ENCODE results near the gene CACNA1H. TPM values are rescaled to one million over a fixed set of nuclear protein-coding genes. Genes with fewer than 3 reads are reported as not detected.

CACNA1H gene
- total RNA-seq, 1 experiment from 2014 or later: 31.1 TPM

DNA sequence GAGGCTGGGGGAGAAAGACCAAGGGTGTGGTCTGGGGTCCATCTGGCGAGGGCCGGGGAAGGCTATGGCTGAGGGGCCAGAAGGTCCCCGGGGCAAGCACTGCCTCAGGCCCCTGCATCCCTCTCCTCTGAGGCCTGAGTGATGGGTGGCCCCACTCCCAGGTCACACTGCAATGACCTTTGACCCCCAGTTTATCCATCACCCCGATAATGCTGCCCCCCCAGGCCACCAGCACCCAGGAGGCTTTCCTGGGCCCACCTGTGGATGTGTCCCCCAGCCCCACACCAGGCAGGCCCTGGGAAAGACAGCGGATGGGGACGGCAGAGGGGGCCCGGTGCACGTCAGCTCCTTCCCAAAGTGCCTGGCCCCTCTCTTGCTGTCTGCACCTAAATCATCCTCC, 22.5 kb upstream of the CACNA1H start:
- H3K27ac ChIP-seq (ENCODE audit: low read length): no peak overlapping the region
- intact Hi-C loops (cut with micrococcal nuclease; ENCODE audit: unreplicated experiment) (no loop called here), in situ Hi-C loops (cut with HindIII; ENCODE audit: low pct_unique_long_range_greater_than_20kb, low sequenced_read_pairs) (no loop called here)
- TF ChIP-seq, protein P1, sequence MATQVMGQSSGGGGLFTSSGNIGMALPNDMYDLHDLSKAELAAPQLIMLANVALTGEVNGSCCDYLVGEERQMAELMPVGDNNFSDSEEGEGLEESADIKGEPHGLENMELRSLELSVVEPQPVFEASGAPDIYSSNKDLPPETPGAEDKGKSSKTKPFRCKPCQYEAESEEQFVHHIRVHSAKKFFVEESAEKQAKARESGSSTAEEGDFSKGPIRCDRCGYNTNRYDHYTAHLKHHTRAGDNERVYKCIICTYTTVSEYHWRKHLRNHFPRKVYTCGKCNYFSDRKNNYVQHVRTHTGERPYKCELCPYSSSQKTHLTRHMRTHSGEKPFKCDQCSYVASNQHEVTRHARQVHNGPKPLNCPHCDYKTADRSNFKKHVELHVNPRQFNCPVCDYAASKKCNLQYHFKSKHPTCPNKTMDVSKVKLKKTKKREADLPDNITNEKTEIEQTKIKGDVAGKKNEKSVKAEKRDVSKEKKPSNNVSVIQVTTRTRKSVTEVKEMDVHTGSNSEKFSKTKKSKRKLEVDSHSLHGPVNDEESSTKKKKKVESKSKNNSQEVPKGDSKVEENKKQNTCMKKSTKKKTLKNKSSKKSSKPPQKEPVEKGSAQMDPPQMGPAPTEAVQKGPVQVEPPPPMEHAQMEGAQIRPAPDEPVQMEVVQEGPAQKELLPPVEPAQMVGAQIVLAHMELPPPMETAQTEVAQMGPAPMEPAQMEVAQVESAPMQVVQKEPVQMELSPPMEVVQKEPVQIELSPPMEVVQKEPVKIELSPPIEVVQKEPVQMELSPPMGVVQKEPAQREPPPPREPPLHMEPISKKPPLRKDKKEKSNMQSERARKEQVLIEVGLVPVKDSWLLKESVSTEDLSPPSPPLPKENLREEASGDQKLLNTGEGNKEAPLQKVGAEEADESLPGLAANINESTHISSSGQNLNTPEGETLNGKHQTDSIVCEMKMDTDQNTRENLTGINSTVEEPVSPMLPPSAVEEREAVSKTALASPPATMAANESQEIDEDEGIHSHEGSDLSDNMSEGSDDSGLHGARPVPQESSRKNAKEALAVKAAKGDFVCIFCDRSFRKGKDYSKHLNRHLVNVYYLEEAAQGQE (IDR thresholded peaks at IDR 0.05; ENCODE audit: insufficient read depth in 1 of 2, low read depth in 2 of 2, low read length in 1 of 2): no peak
- no peak for TF ChIP-seq TCF7L2 (IDR thresholded peaks at IDR 0.05; ENCODE audit: low read depth, low read length)
- no peak for TF ChIP-seq SIN3A (IDR thresholded peaks at IDR 0.05; ENCODE audit: borderline replicate concordance, insufficient read depth, low read depth, low read length)
- TF ChIP-seq POLR2AphosphoS5 (IDR thresholded peaks at IDR 0.05; ENCODE audit: low read depth, low read length): no peak
- TF ChIP-seq, protein P2, sequence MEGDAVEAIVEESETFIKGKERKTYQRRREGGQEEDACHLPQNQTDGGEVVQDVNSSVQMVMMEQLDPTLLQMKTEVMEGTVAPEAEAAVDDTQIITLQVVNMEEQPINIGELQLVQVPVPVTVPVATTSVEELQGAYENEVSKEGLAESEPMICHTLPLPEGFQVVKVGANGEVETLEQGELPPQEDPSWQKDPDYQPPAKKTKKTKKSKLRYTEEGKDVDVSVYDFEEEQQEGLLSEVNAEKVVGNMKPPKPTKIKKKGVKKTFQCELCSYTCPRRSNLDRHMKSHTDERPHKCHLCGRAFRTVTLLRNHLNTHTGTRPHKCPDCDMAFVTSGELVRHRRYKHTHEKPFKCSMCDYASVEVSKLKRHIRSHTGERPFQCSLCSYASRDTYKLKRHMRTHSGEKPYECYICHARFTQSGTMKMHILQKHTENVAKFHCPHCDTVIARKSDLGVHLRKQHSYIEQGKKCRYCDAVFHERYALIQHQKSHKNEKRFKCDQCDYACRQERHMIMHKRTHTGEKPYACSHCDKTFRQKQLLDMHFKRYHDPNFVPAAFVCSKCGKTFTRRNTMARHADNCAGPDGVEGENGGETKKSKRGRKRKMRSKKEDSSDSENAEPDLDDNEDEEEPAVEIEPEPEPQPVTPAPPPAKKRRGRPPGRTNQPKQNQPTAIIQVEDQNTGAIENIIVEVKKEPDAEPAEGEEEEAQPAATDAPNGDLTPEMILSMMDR (IDR thresholded peaks at IDR 0.05): no peak
- peaks cover 6% of the 10 kb centered on the region; the same call in 1 of the 2 replicates for H3K4me1 ChIP-seq (ENCODE audit: control insufficient read depth, insufficient read depth, low read length)
- no peaks in the 10 kb centered on the region for H3K9me3 ChIP-seq (ENCODE audit: control insufficient read depth, insufficient read depth, low read depth, low read length)
- no peaks in the 10 kb centered on the region for H3K27me3 ChIP-seq (ENCODE audit: control insufficient read depth, insufficient read depth, low read length)
- ChIA-PET POLR2A (no interaction called here), CTCF (no interaction called here)
- no peaks in the 10 kb centered on the region for H3K36me3 ChIP-seq (ENCODE audit: control insufficient read depth, insufficient read depth, low read length)
- no peak overlapping the region for H3K4me3 ChIP-seq (ENCODE audit: low read depth in 2 of 2, low read length in 2 of 2)
- no peak for DNase-seq (ENCODE audit: low read depth, low spot score)
- BruUV-seq (replicated peaks): no TSS peak
- ATAC-seq: no peak

DNA sequence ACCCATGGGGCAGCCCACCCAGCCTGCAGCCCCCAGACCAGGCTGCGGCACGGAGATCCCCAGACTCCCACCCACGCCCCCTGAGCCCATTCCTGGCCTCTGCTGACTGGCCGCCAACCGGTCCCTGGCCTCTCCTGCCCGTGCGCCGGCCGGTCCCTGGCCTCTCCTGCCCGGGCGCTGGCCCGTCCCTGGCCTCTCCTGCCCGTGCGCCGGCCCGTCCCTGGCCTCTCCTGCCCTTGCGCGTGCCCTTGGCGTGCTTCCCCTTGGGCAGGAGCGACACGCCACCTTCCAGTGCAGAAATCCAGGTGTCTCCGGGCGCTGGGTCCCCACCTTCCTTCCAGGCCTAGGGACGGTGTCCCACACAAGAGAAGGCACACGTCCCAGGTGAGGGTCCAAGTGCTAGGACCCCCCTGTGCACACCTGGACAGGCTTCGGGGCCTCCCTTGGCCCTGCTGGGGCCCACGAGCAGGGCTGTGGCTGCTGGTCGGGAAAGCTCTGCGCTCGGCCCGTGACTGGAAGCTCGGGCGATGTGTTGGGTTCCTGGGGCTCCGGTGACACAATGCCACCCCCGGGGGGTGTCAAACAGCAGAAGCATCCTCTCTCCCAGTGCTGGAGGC, 21.4 kb upstream of the CACNA1H start:
- BruUV-seq (replicated peaks): no TSS peak
- ATAC-seq (no peak), DNase-seq (ENCODE audit: low read depth, low spot score) (no peak)
- intact Hi-C loops (cut with micrococcal nuclease; ENCODE audit: unreplicated experiment): no loop called here
- in situ Hi-C loops (cut with HindIII; ENCODE audit: low pct_unique_long_range_greater_than_20kb, low sequenced_read_pairs): no loop called here
- H3K36me3 ChIP-seq (ENCODE audit: control insufficient read depth, insufficient read depth, low read length): no peaks in the 10 kb centered on the region
- no peaks in the 10 kb centered on the region for H3K27me3 ChIP-seq (ENCODE audit: control insufficient read depth, insufficient read depth, low read length)
- no peak overlapping the region for H3K4me3 ChIP-seq (ENCODE audit: low read depth in 2 of 2, low read length in 2 of 2)
- peaks cover 11% of the 10 kb centered on the region for H3K4me1 ChIP-seq (ENCODE audit: control insufficient read depth, insufficient read depth, low read length)
- TF ChIP-seq, protein P1 (IDR thresholded peaks at IDR 0.05; ENCODE audit: insufficient read depth in 1 of 2, low read depth in 2 of 2, low read length in 1 of 2): no peak
- no peak for TF ChIP-seq SIN3A (IDR thresholded peaks at IDR 0.05; ENCODE audit: borderline replicate concordance, insufficient read depth, low read depth, low read length)
- no peak for TF ChIP-seq TCF7L2 (IDR thresholded peaks at IDR 0.05; ENCODE audit: low read depth, low read length)
- TF ChIP-seq POLR2AphosphoS5 (IDR thresholded peaks at IDR 0.05; ENCODE audit: low read depth, low read length): no peak
- TF ChIP-seq, protein P2 (IDR thresholded peaks at IDR 0.05): no peak
- ChIA-PET POLR2A (no interaction called here), CTCF (no interaction called here)
- H3K27ac ChIP-seq (ENCODE audit: low read length): no peak overlapping the region
- no peaks in the 10 kb centered on the region for H3K9me3 ChIP-seq (ENCODE audit: control insufficient read depth, insufficient read depth, low read depth, low read length)
